ENCODE measurements around the gene PTCH2.

DNA sequence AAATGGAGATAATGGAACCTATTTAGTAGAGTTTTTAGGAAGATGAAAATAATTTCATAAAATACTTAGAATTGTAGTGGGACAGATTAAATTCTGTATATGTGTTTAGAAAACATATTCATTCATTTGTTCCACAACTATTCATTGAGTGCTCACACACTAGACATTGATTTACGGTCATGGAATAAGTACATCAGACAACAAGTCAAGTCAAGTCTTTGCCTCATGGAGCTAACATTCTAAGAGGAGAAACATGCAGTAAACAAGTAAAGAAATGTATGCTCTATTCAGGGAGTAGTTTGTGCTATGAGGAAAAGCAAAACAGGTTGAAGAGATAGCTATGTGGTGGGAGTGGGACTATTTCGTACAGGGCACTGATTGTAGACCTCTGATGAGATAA, 25.7 kb downstream of the PTCH2 start:
- TF ChIP-seq, protein P1, sequence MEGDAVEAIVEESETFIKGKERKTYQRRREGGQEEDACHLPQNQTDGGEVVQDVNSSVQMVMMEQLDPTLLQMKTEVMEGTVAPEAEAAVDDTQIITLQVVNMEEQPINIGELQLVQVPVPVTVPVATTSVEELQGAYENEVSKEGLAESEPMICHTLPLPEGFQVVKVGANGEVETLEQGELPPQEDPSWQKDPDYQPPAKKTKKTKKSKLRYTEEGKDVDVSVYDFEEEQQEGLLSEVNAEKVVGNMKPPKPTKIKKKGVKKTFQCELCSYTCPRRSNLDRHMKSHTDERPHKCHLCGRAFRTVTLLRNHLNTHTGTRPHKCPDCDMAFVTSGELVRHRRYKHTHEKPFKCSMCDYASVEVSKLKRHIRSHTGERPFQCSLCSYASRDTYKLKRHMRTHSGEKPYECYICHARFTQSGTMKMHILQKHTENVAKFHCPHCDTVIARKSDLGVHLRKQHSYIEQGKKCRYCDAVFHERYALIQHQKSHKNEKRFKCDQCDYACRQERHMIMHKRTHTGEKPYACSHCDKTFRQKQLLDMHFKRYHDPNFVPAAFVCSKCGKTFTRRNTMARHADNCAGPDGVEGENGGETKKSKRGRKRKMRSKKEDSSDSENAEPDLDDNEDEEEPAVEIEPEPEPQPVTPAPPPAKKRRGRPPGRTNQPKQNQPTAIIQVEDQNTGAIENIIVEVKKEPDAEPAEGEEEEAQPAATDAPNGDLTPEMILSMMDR (IDR thresholded peaks at IDR 0.05): no peak
- no peak for TF ChIP-seq POLR2A (IDR thresholded peaks at IDR 0.05)

All from prostate gland (tissue), 2 donors.